ENCODE measurements around the gene LRRK2. TPM values are rescaled to one million over a fixed set of nuclear protein-coding genes. Genes with fewer than 3 reads are reported as not detected.

Gene LRRK2
- total and polyA plus RNA-seq, 2 of the 8 experiments (the other 6 are each of a cell fraction or from before 2014, with no cell fraction given) = 0.06 to 0.13 TPM

- no peak for FAIRE-seq
- WGBS, 2 experiments (ENCODE audit: extremely low coverage in 1 of 2, insufficient coverage in 1 of 2, insufficient read length in 1 of 2, insufficient replicate concordance in 2 of 2, low coverage in 1 of 2, low lambda C conversion rate in 2 of 2, missing lambda C conversion rate in 1 of 2) = 93% methylated on average over 4 of the region's 5 CpGs; no CpG with 5 or more reads in 1 of the 2 experiments
- TF ChIP-seq NANOG (IDR thresholded peaks at IDR 0.05; ENCODE audit: insufficient read depth, low read depth, low read length, poor library complexity, severe bottlenecking) (no peak), HDAC6 (IDR thresholded peaks at IDR 0.05; ENCODE audit: low read depth, low read length) (no peak), RBBP5 (IDR thresholded peaks at IDR 0.05; ENCODE audit: borderline replicate concordance, low read depth, low read length) (no peak), MAFK (IDR thresholded peaks at IDR 0.05; ENCODE audit: low read depth, low read length) (no peak), RAD21 (IDR thresholded peaks at IDR 0.05 in 1 of 2, conservative IDR thresholded peaks at IDR 0.05 in 1 of 2; ENCODE audit: low read depth in 2 of 2, low read length in 2 of 2) (no peak), BACH1 (IDR thresholded peaks at IDR 0.05; ENCODE audit: low read length) (no peak), JUND (IDR thresholded peaks at IDR 0.05; ENCODE audit: low read length) (no peak), SP2 (IDR thresholded peaks at IDR 0.05; ENCODE audit: low read length) (no peak), TCF12 (IDR thresholded peaks at IDR 0.05; ENCODE audit: low read depth, low read length) (no peak), FOSL1 (IDR thresholded peaks at IDR 0.05; ENCODE audit: insufficient read depth, low read depth, low read length) (no peak), RNF2 (IDR thresholded peaks at IDR 0.05; ENCODE audit: borderline replicate concordance, low read depth, low read length, missing control alignments, poor library complexity, severe bottlenecking) (no peak), MAX (IDR thresholded peaks at IDR 0.05) (no peak)
Measured at GRCh38 chr12:40203060-40203430, 21.8 kb upstream of the LRRK2 start.

More at GRCh38 chr12:40203060-40203430, 21.8 kb upstream of the LRRK2 start:
- no peak overlapping the region for H2BK5ac ChIP-seq (ENCODE audit: low read depth, low read length)
- POLR2A ChIA-PET (ENCODE audit: partially characterized antibody) = no interaction called here
- H3K79me1 ChIP-seq (ENCODE audit: low read depth, low read length) = no peaks in the 10 kb centered on the region
- H3K56ac ChIP-seq (replicated peaks; ENCODE audit: insufficient read length, low read depth, low read length) = no peak overlapping the region
- no peak overlapping the region for H3K14ac ChIP-seq (ENCODE audit: insufficient read length)
- H4K8ac ChIP-seq (ENCODE audit: extremely low read depth, insufficient read depth, low read length) = no peak overlapping the region
- H3K4me1 ChIP-seq (replicated peaks in 1 of 4; ENCODE audit: control insufficient read depth in 3 of 4, insufficient read depth in 4 of 4, low read length in 3 of 4) = no peaks in the 10 kb centered on the region
- no peak overlapping the region for H3K4me3 ChIP-seq (ENCODE audit: extremely low read depth in 1 of 4, insufficient read depth in 2 of 4, low read depth in 3 of 4, low read length in 4 of 4)
- DNase-seq (ENCODE audit: low read depth in 1 of 2, low spot score in 2 of 2) = no peak
- no peak overlapping the region for H2BK12ac ChIP-seq (ENCODE audit: low read depth, low read length)
- H4K91ac ChIP-seq (replicated peaks; ENCODE audit: insufficient read length, low read length) = no peak overlapping the region
- no peak overlapping the region for H3K4ac ChIP-seq (replicated peaks; ENCODE audit: insufficient read length, low read depth, low read length)
- no peaks in the 10 kb centered on the region for H3K36me3 ChIP-seq (ENCODE audit: control insufficient read depth in 2 of 4, insufficient read depth in 4 of 4, low read length in 3 of 4)
- H3K18ac ChIP-seq (ENCODE audit: extremely low read depth, low read length) = no peak overlapping the region
- no peaks in the 10 kb centered on the region for H4K20me1 ChIP-seq (replicated peaks in 1 of 2; ENCODE audit: control insufficient read depth in 1 of 2, insufficient read depth in 2 of 2, low read length in 2 of 2)
- H4K5ac ChIP-seq (ENCODE audit: insufficient read length, low read depth, low read length) = no peak overlapping the region
- H3K4me2 ChIP-seq (ENCODE audit: insufficient read depth in 1 of 2, low read depth in 2 of 2, low read length in 2 of 2) = no peak overlapping the region
- CTCF ChIA-PET (ENCODE audit: partially characterized antibody) = no interaction called here
- H3K79me2 ChIP-seq (ENCODE audit: control insufficient read depth in 1 of 2, insufficient read depth in 2 of 2, low read length in 2 of 2) = no peaks in the 10 kb centered on the region
- no peak overlapping the region for H2BK15ac ChIP-seq (ENCODE audit: low read length)
- no peak overlapping the region for H3K9ac ChIP-seq (replicated peaks in 1 of 4; ENCODE audit: extremely low read depth in 1 of 4, low read depth in 3 of 4, low read length in 3 of 4)
- no peaks in the 10 kb centered on the region for H3K27me3 ChIP-seq (replicated peaks in 1 of 4; ENCODE audit: control insufficient read depth in 3 of 4, extremely low read depth in 1 of 4, insufficient read depth in 3 of 4, low read length in 3 of 4)
- H2BK20ac ChIP-seq (ENCODE audit: low read length) = no peak overlapping the region
- H2AK5ac ChIP-seq (ENCODE audit: low read depth, low read length) = no peak overlapping the region
- H3K23me2 ChIP-seq (ENCODE audit: low read depth, low read length) = no peaks in the 10 kb centered on the region
- H2BK120ac ChIP-seq (replicated peaks; ENCODE audit: low read depth, low read length) = no peak overlapping the region
- no peak overlapping the region for H2AFZ ChIP-seq (ENCODE audit: low read length)
- no peak overlapping the region for H3K27ac ChIP-seq (ENCODE audit: low read depth, low read length)
- no peak overlapping the region for H3K23ac ChIP-seq (ENCODE audit: insufficient read length)
- H3K9me3 ChIP-seq (ENCODE audit: insufficient read depth in 2 of 2, low read depth in 1 of 2, low read length in 1 of 2) = no peaks in the 10 kb centered on the region
